HCT116 (cell line): Measurements from ENCODE around the gene OTOP2. TPM values are rescaled to one million over a fixed set of nuclear protein-coding genes. Genes with fewer than 3 reads are reported as not detected.

Experiments used
- ATAC-seq: fragments of 200-7000 bp; cut with Tn5 transposase; 2 replicates; pipeline ENCODE4 v1.9.1; 2020; ENCODE audit warnings: mild to moderate bottlenecking, moderate library complexity
- BruUV-seq: library from RNA; stranded (reverse); fragments of 400-500 nt; replicated peaks from 2 replicates; lab custom pipeline; 2021; lab: Mats Ljungman, UMichigan
- CTCF ChIA-PET: fragments of 300-600 bp; sonication (Branson Sonifier 250); formaldehyde crosslinking; loops from one replicate; lab custom pipeline; 2021; ENCODE audit warnings: antibody characterized with exemption; lab: Charles Lee
- POLR2A ChIA-PET: fragments of 300-600, 350-600 bp; sonication (Branson Sonifier 250); formaldehyde crosslinking; loops from one replicate; lab custom pipeline; 2021; ENCODE audit warnings: antibody characterized with exemption; lab: Charles Lee
- RAD21 ChIA-PET, 2 experiments: fragments of 300-600 bp; sonication (Branson Sonifier 250); formaldehyde crosslinking; loops; one replicate each; lab custom pipeline; 2023; ENCODE audit warnings: low total read pairs in 2 of 2; ENCODE audit not compliant: uncharacterized antibody in 2 of 2, unreplicated experiment in 2 of 2, low non-redundant PET in 1 of 2; lab: Charles Lee
- DNase-seq: peaks from one replicate; pipeline ENCODE4 v3.0.0-alpha.2; 2010; ENCODE audit warnings: low read depth, low spot score
- H2AFZ ChIP-seq: fragments of 200-600 bp; shearing (Covaris generic), sonication (generic); 2 replicates; pipeline ENCODE4 v1.6.1; 2017; ENCODE audit warnings: low read depth, mixed run types, mixed read lengths, antibody characterized with exemption, low read length; ENCODE audit not compliant: poor library complexity, severe bottlenecking
- H3K27ac ChIP-seq: 2 replicates; pipeline ENCODE4 v1.5.1; 2012; ENCODE audit warnings: low read depth, low read length
- H3K27me3 ChIP-seq: fragments of 200-600 bp; sonication (generic); 2 replicates; pipeline ENCODE4 v1.6.1; 2016; ENCODE audit warnings: mixed run types, low read length, mixed read lengths; ENCODE audit not compliant: insufficient read depth
- H3K36me3 ChIP-seq, 2 experiments: fragments of 200-500 bp in 1 of 2; fragments of 200-600 bp in 1 of 2; sonication (Bioruptor generic) in 1 of 2; sonication (generic) in 1 of 2; 2 replicates each; pipeline versions ENCODE4 v1.5.1 to v1.6.1; 2014 to 2016; ENCODE audit warnings: low read length in 2 of 2, inconsistent platforms in 1 of 2, mixed read lengths in 1 of 2, mixed run types in 1 of 2; ENCODE audit not compliant: insufficient read depth in 2 of 2, control insufficient read depth in 1 of 2
- H3K4me1 ChIP-seq, 2 experiments: fragments of 200-600 bp in 1 of 2; sonication (generic) in 1 of 2; 2 replicates each; pipeline versions ENCODE4 v1.5.1 to v1.6.1; 2012 to 2017; ENCODE audit warnings: low read length in 2 of 2, inconsistent platforms in 1 of 2, mild to moderate bottlenecking in 1 of 2, mixed read lengths in 1 of 2, mixed run types in 1 of 2, moderate library complexity in 1 of 2; ENCODE audit not compliant: insufficient read depth in 2 of 2, control insufficient read depth in 1 of 2
- H3K4me2 ChIP-seq: fragments of 200-600 bp; sonication (generic); 2 replicates; pipeline ENCODE4 v1.6.1; 2017; ENCODE audit warnings: mixed run types, low read length, mixed read lengths
- H3K4me3 ChIP-seq, 2 experiments: fragments of 200-600 bp in 1 of 2; sonication (generic) in 1 of 2; replicated peaks in 1 of 2; 2 replicates each; pipeline ENCODE4 v1.5.1; 2011 to 2016; ENCODE audit warnings: low read length in 2 of 2, control low read depth in 1 of 2, low read depth in 1 of 2, mild to moderate bottlenecking in 1 of 2, mixed read lengths in 1 of 2, mixed run types in 1 of 2
- H3K79me2 ChIP-seq: fragments of 200-600 bp; sonication (generic); 2 replicates; pipeline ENCODE4 v1.6.1; 2017; ENCODE audit warnings: mild to moderate bottlenecking, mixed run types, low read length, moderate library complexity, mixed read lengths; ENCODE audit not compliant: insufficient read depth
- H3K9ac ChIP-seq: fragments of 200-600 bp; sonication (generic); 2 replicates; pipeline ENCODE4 v1.6.1; 2016; ENCODE audit warnings: low read length, mixed read lengths
- H3K9me2 ChIP-seq: fragments of 200-600 bp; sonication (generic), shearing (Covaris generic); 2 replicates; pipeline ENCODE4 v1.6.1; 2017; ENCODE audit warnings: mixed run types, mild to moderate bottlenecking, moderate library complexity; ENCODE audit not compliant: insufficient read depth
- H3K9me3 ChIP-seq, 2 experiments: fragments of 200-500 bp in 1 of 2; fragments of 200-600 bp in 1 of 2; sonication (Bioruptor generic) in 1 of 2; sonication (generic) in 1 of 2; 2 replicates each; pipeline ENCODE4 v1.6.1; 2014 to 2017; ENCODE audit warnings: low read length in 2 of 2, mixed read lengths in 2 of 2, inconsistent platforms in 1 of 2, low read depth in 1 of 2, mild to moderate bottlenecking in 1 of 2, mixed run types in 1 of 2, moderate library complexity in 1 of 2; ENCODE audit not compliant: control insufficient read depth in 1 of 2, insufficient read depth in 1 of 2
- H4K20me1 ChIP-seq: fragments of 200-600 bp; sonication (generic), shearing (Covaris generic); 2 replicates; pipeline ENCODE4 v1.6.1; 2017; ENCODE audit warnings: mixed run types, mild to moderate bottlenecking, moderate library complexity; ENCODE audit not compliant: insufficient read depth
- CBX3 ChIP-seq: IDR thresholded peaks from 2 replicates; pipeline ENCODE4 v1.6.1; 2012; ENCODE audit warnings: low read depth
- CEBPB ChIP-seq: IDR thresholded peaks from 2 replicates; pipeline ENCODE4 v1.6.1; 2012; ENCODE audit warnings: low read depth
- EGR1 ChIP-seq: IDR thresholded peaks from 2 replicates; pipeline ENCODE4 v1.6.1; 2012; ENCODE audit warnings: low read depth
- ELF1 ChIP-seq: IDR thresholded peaks from 2 replicates; pipeline ENCODE4 v1.6.1; 2012; ENCODE audit warnings: low read depth, borderline replicate concordance
- EZH2 ChIP-seq: fragments of 200-600 bp; sonication (generic); IDR thresholded peaks from 2 replicates; pipeline ENCODE4 v1.6.1; 2017; ENCODE audit warnings: antibody characterized with exemption, mixed run types
- EZH2phosphoT487 ChIP-seq: fragments of 200-600 bp; IDR thresholded peaks from 2 replicates; pipeline ENCODE4 v1.6.1; 2018; ENCODE audit warnings: antibody characterized with exemption, borderline replicate concordance
- FOSL1 ChIP-seq: IDR thresholded peaks from 2 replicates; pipeline ENCODE4 v1.6.1; 2012; ENCODE audit warnings: low read depth
- POLR2A ChIP-seq: IDR thresholded peaks from 2 replicates; pipeline ENCODE4 v1.7.0; 2011; ENCODE audit warnings: borderline replicate concordance; ENCODE audit not compliant: insufficient read depth, insufficient read length; ENCODE audit errors: extremely low read depth
- POLR2AphosphoS5 ChIP-seq: IDR thresholded peaks from 2 replicates; pipeline ENCODE4 v1.6.1; 2011; ENCODE audit warnings: mild to moderate bottlenecking, low read depth, low read length, moderate library complexity
- SIN3A ChIP-seq: IDR thresholded peaks from 2 replicates; pipeline ENCODE4 v1.6.1; 2012; ENCODE audit warnings: low read depth
- TCF7L2 ChIP-seq: IDR thresholded peaks from 2 replicates; pipeline ENCODE4 v1.7.0; 2011; ENCODE audit warnings: borderline replicate concordance, inconsistent platforms; ENCODE audit not compliant: insufficient read depth, insufficient read length; ENCODE audit errors: extremely low read depth
- YY1 ChIP-seq: IDR thresholded peaks from 2 replicates; pipeline ENCODE4 v1.6.1; 2011; ENCODE audit warnings: low read length, low read depth, moderate library complexity, mild to moderate bottlenecking; ENCODE audit not compliant: insufficient replicate concordance; ENCODE audit errors: extremely low read depth
- ZFX ChIP-seq: fragments of 450-650 bp; IDR thresholded peaks from 2 replicates; pipeline ENCODE4 v1.6.1; 2017
- ZNF274 ChIP-seq: fragments of 200-500 bp; sonication (Bioruptor generic); IDR thresholded peaks from 2 replicates; pipeline ENCODE4 v1.6.1; 2014; ENCODE audit warnings: mild to moderate bottlenecking, low read depth, low read length, inconsistent platforms
- intact Hi-C: fragments of 100-400 bp; cut with micrococcal nuclease; formaldehyde crosslinking; loops from 2 replicates; pipeline ENCODE4 v1.10.0; 2022
- total RNA-seq: library from RNA; stranded (reverse); gene quantifications from one replicate; pipeline ENCODE4 v1.2.1, GENCODE V29; 2021; ENCODE audit not compliant: unreplicated experiment
- TF ChIP-seq, protein P1 (sequence below), 3 experiments: fragments of 200-600 bp in 1 of 3; sonication (generic) in 1 of 3; IDR thresholded peaks in 2 of 3; conservative IDR thresholded peaks in 1 of 3; 2 replicates each; pipeline ENCODE4 v1.5.1; 2012 to 2017; ENCODE audit warnings: low read depth in 2 of 3, low read length in 2 of 3, antibody characterized with exemption in 1 of 3, borderline replicate concordance in 1 of 3, control low read depth in 1 of 3, mild to moderate bottlenecking in 1 of 3, mixed read lengths in 1 of 3, mixed run types in 1 of 3, moderate library complexity in 1 of 3; ENCODE audit not compliant: insufficient read depth in 1 of 3
- TF ChIP-seq, protein P2 (sequence below): IDR thresholded peaks from 2 replicates; pipeline ENCODE4 v1.6.1; 2012; ENCODE audit warnings: low read depth
- TF ChIP-seq, protein P3 (sequence below): IDR thresholded peaks from 2 replicates; pipeline ENCODE4 v1.6.1; 2011; ENCODE audit warnings: mild to moderate bottlenecking, low read length, moderate library complexity; ENCODE audit not compliant: insufficient replicate concordance; ENCODE audit errors: extremely low read depth
- TF ChIP-seq, protein P4 (sequence below): IDR thresholded peaks from 2 replicates; pipeline ENCODE4 v1.6.1; 2012

Gene OTOP2
- total RNA-seq, 1 experiment from 2014 or later, result not detected

DNA sequence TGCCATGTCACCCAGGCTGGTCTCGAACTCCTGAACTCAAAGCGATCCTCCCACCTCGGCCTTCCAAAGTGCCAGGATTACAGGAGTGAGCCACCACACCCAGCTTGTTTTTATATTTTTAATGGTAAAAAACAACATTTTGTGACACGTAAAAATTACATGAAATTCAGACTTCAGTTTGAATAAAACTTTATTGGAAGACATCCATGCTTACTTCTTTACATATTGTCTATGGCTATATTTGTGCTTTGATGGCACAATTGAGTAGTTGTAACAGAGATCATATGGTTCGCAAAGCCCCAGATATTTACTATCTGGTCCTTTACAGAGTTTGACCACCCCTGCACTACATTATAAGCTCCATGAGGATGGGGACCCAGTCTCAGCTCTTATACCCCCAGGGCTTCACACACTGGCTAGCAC, 49.4 kb upstream of the OTOP2 start:
- ATAC-seq, result no peak
- H3K9ac ChIP-seq, result peak overlapping the region; percentile 90
- POLR2A ChIA-PET, result interaction anchor here (0.6 to 2.3 kb wide), 4 partner anchors 11 to 78 kb away, joined by 3 to 23 read pairs (median 3); no protein-coding TSS in a partner anchor
- TF ChIP-seq SIN3A, result no peak
- TF ChIP-seq, protein P1, sequence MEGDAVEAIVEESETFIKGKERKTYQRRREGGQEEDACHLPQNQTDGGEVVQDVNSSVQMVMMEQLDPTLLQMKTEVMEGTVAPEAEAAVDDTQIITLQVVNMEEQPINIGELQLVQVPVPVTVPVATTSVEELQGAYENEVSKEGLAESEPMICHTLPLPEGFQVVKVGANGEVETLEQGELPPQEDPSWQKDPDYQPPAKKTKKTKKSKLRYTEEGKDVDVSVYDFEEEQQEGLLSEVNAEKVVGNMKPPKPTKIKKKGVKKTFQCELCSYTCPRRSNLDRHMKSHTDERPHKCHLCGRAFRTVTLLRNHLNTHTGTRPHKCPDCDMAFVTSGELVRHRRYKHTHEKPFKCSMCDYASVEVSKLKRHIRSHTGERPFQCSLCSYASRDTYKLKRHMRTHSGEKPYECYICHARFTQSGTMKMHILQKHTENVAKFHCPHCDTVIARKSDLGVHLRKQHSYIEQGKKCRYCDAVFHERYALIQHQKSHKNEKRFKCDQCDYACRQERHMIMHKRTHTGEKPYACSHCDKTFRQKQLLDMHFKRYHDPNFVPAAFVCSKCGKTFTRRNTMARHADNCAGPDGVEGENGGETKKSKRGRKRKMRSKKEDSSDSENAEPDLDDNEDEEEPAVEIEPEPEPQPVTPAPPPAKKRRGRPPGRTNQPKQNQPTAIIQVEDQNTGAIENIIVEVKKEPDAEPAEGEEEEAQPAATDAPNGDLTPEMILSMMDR (IDR thresholded peaks at IDR 0.05 in 2 of 3, conservative IDR thresholded peaks at IDR 0.05 in 1 of 3; ENCODE audit: borderline replicate concordance in 1 of 3, insufficient read depth in 1 of 3, low read depth in 2 of 3, low read length in 2 of 3), result no peak
- TF ChIP-seq EZH2, result no peak
- no peak for TF ChIP-seq ZFX
- TF ChIP-seq FOSL1, result no peak
- TF ChIP-seq, protein P2, sequence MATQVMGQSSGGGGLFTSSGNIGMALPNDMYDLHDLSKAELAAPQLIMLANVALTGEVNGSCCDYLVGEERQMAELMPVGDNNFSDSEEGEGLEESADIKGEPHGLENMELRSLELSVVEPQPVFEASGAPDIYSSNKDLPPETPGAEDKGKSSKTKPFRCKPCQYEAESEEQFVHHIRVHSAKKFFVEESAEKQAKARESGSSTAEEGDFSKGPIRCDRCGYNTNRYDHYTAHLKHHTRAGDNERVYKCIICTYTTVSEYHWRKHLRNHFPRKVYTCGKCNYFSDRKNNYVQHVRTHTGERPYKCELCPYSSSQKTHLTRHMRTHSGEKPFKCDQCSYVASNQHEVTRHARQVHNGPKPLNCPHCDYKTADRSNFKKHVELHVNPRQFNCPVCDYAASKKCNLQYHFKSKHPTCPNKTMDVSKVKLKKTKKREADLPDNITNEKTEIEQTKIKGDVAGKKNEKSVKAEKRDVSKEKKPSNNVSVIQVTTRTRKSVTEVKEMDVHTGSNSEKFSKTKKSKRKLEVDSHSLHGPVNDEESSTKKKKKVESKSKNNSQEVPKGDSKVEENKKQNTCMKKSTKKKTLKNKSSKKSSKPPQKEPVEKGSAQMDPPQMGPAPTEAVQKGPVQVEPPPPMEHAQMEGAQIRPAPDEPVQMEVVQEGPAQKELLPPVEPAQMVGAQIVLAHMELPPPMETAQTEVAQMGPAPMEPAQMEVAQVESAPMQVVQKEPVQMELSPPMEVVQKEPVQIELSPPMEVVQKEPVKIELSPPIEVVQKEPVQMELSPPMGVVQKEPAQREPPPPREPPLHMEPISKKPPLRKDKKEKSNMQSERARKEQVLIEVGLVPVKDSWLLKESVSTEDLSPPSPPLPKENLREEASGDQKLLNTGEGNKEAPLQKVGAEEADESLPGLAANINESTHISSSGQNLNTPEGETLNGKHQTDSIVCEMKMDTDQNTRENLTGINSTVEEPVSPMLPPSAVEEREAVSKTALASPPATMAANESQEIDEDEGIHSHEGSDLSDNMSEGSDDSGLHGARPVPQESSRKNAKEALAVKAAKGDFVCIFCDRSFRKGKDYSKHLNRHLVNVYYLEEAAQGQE, result no peak
- TF ChIP-seq ELF1, result no peak
- TF ChIP-seq POLR2A, result no peak
- no peak for TF ChIP-seq YY1
- no peak for TF ChIP-seq EZH2phosphoT487
- TF ChIP-seq ZNF274, result no peak
- TF ChIP-seq, protein P3, sequence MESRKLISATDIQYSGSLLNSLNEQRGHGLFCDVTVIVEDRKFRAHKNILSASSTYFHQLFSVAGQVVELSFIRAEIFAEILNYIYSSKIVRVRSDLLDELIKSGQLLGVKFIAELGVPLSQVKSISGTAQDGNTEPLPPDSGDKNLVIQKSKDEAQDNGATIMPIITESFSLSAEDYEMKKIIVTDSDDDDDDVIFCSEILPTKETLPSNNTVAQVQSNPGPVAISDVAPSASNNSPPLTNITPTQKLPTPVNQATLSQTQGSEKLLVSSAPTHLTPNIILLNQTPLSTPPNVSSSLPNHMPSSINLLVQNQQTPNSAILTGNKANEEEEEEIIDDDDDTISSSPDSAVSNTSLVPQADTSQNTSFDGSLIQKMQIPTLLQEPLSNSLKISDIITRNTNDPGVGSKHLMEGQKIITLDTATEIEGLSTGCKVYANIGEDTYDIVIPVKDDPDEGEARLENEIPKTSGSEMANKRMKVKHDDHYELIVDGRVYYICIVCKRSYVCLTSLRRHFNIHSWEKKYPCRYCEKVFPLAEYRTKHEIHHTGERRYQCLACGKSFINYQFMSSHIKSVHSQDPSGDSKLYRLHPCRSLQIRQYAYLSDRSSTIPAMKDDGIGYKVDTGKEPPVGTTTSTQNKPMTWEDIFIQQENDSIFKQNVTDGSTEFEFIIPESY, result no peak
- no peak for TF ChIP-seq EGR1
- no peak for TF ChIP-seq TCF7L2
- TF ChIP-seq, protein P4, sequence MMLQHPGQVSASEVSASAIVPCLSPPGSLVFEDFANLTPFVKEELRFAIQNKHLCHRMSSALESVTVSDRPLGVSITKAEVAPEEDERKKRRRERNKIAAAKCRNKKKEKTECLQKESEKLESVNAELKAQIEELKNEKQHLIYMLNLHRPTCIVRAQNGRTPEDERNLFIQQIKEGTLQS, result no peak
- no peak for TF ChIP-seq CEBPB
- TF ChIP-seq CBX3, result no peak
- TF ChIP-seq POLR2AphosphoS5, result no peak
- TF ChIP-seq, all 23 proteins: peak for 0
- Histone ChIP-seq H3K79me2 (peaks cover 12% of the 10 kb centered on the region), H2AFZ (no peak overlapping the region), H3K4me3 (peak overlapping the region in 1 of 2 experiments; percentile 87; a peak in 3 of 4 replicates), H3K9me2 (no peaks in the 10 kb centered on the region), H3K9me3 (no peaks in the 10 kb centered on the region), H3K36me3 (no peaks in the 10 kb centered on the region), H3K4me1 (peaks cover 14 to 51% of the 10 kb centered on the region in 2 experiments), H4K20me1 (no peaks in the 10 kb centered on the region), H3K27me3 (no peaks in the 10 kb centered on the region), H3K4me2 (peak overlapping the region; percentile 99), H3K27ac (peak overlapping the region; percentile 77; the same call in 1 of the 2 replicates)
- RAD21 ChIA-PET, result interaction anchor here in 1 of 2 experiments (2.3 kb wide), 1 partner anchor 87 kb away, joined by 11 read pairs; no protein-coding TSS in a partner anchor
- CTCF ChIA-PET, result interaction anchor here (1.0 to 3.1 kb wide), 3 partner anchors 12 to 86 kb away, joined by 3 to 40 read pairs (median 21); partner anchors contain the start of gene OTOP2
- BruUV-seq, result no TSS peak
- intact Hi-C loops, result loop anchor here (5.0 kb wide), 3 partner anchors 83 to 158 kb away; partner anchors contain the start of gene NAT9
- no peak for DNase-seq
